ENCODE measurements around the gene SLC46A1.

DNA sequence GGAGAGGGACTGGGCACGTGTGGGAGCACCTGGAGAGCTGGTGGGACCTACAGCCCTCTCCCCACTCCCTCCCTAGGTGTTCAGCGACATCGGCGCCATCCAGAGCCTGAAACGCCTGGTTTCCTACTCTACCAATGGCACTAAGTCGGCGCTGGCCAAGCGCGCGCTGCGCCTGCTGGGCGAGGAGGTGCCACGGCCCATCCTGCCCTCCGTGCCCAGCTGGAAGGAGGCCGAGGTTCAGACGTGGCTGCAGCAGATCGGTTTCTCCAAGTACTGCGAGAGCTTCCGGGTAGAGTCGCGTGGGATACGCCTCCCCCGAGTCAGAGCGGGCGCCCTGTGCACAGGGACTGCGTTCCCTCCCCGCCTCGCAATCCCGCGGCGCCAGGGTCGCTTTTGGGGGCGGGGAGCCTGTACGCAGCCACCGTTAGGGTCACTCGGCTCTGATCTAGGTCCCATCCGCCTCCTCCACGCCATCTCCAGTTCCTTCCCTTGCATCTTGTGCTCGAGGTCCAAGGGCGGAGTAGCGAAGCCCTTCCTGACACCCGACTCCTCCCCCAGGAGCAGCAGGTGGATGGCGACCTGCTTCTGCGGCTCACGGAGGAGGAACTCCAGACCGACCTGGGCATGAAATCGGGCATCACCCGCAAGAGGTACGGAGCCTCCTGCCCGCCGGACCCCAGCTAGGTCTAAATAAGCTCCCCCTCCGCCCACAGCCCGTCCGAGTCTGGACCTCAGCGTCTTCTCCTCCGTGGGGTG, 21.6 kb downstream of the SLC46A1 start:
- TF ChIP-seq CTCF (IDR thresholded peaks at IDR 0.05) (no peak), POLR2A (IDR thresholded peaks at IDR 0.05) (no peak)
